C4-2B (cell line): Measurements from ENCODE around the gene LCNL1.

Source experiments
- CTCF ChIP-seq: fragments of 450-650 bp; conservative IDR thresholded peaks from 2 replicates; pipeline ENCODE4 v1.5.1; 2017; ENCODE audit warnings: mild to moderate bottlenecking
- ZFX ChIP-seq: fragments of 450-650 bp; IDR thresholded peaks from 2 replicates; pipeline ENCODE4 v1.6.1; 2017

GRCh38 chr9:136962163-136962562 is 20.6 kb upstream of the LCNL1 start:
- TF ChIP-seq CTCF (no peak), ZFX (no peak)
